Gastroesophageal sphincter (tissue), 3 donors: ENCODE measurements around the gene GOLPH3.

Experiments
- EP300 ChIP-seq: sonication (generic); formaldehyde crosslinking; IDR thresholded peaks from one replicate; pipeline ENCODE4 v1.6.1; 2017; ENCODE audit warnings: antibody characterized with exemption, mild to moderate bottlenecking
- POLR2A ChIP-seq, 2 donors: fragments of 450-650 bp; IDR thresholded peaks; one replicate each; pipeline ENCODE4 v1.6.1; 2017; ENCODE audit warnings: antibody characterized with exemption in 2 of 2, mild to moderate bottlenecking in 2 of 2, moderate library complexity in 1 of 2
- POLR2AphosphoS5 ChIP-seq: sonication (generic); formaldehyde crosslinking; IDR thresholded peaks from one replicate; pipeline ENCODE4 v1.6.1; 2017; ENCODE audit warnings: antibody characterized with exemption
- TF ChIP-seq, protein P1 (sequence below), 4 experiments: fragments of 200-600 bp in 2 of 4; fragments of 450-650 bp in 2 of 4; sonication (generic) in 1 of 4; IDR thresholded peaks; one replicate each; pipeline ENCODE4 v1.5.1; 2017 to 2019; ENCODE audit warnings: antibody characterized with exemption in 4 of 4, mild to moderate bottlenecking in 2 of 4, moderate library complexity in 2 of 4

- TF ChIP-seq, protein P1, sequence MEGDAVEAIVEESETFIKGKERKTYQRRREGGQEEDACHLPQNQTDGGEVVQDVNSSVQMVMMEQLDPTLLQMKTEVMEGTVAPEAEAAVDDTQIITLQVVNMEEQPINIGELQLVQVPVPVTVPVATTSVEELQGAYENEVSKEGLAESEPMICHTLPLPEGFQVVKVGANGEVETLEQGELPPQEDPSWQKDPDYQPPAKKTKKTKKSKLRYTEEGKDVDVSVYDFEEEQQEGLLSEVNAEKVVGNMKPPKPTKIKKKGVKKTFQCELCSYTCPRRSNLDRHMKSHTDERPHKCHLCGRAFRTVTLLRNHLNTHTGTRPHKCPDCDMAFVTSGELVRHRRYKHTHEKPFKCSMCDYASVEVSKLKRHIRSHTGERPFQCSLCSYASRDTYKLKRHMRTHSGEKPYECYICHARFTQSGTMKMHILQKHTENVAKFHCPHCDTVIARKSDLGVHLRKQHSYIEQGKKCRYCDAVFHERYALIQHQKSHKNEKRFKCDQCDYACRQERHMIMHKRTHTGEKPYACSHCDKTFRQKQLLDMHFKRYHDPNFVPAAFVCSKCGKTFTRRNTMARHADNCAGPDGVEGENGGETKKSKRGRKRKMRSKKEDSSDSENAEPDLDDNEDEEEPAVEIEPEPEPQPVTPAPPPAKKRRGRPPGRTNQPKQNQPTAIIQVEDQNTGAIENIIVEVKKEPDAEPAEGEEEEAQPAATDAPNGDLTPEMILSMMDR (IDR thresholded peaks at IDR 0.05) = no peak
- TF ChIP-seq POLR2AphosphoS5 = no peak
- TF ChIP-seq POLR2A (IDR thresholded peaks at IDR 0.05) = no peak
- TF ChIP-seq EP300 = no peak
These were observed 43.3 kb downstream of the GOLPH3 start for GRCh38 chr5:32130865-32131264.
